Caco-2 (cell line): ENCODE data around the gene P2RX6. TPM values are rescaled to one million over a fixed set of nuclear protein-coding genes. Genes with fewer than 3 reads are reported as not detected.

ENCODE experiments used
- Bru-seq: library from RNA; stranded (reverse); fragments of 400-500 nt; gene quantifications from one replicate; lab custom pipeline; 2021; lab: Mats Ljungman, UMichigan
- BruChase-seq, 2 experiments: library from RNA; stranded (reverse); fragments of 400-500 nt; gene quantifications; one replicate each; lab custom pipeline; 2021; lab: Mats Ljungman, UMichigan
- BruUV-seq: library from RNA; stranded (reverse); fragments of 400-500 nt; replicated peaks from 2 replicates; lab custom pipeline; 2021; lab: Mats Ljungman, UMichigan
- CTCF ChIA-PET: fragments of 300-600 bp; sonication (Branson Sonifier 250); formaldehyde crosslinking; loops from one replicate; lab custom pipeline; 2022; ENCODE audit warnings: antibody characterized with exemption; lab: Charles Lee
- POLR2A ChIA-PET: fragments of 300-600 bp; sonication (Branson Sonifier 250); formaldehyde crosslinking; loops from one replicate; lab custom pipeline; 2022; ENCODE audit warnings: antibody characterized with exemption; lab: Charles Lee
- DNase-seq, 2 experiments: peaks; one replicate each; pipeline versions ENCODE4 v3.0.0 to v3.0.0-alpha.2; 2020 to 2022
- H3K27me3 ChIP-seq: replicated peaks from 2 replicates; pipeline ENCODE4 v1.6.0; 2011; ENCODE audit warnings: low read length; ENCODE audit not compliant: control insufficient read depth, insufficient read depth
- H3K36me3 ChIP-seq: 2 replicates; pipeline ENCODE4 v1.5.1; 2011; ENCODE audit warnings: low read length; ENCODE audit not compliant: control insufficient read depth, insufficient read depth
- H3K4me1 ChIP-seq: fragments of 250-450 bp; sonication (Bioruptor Pico); 2 replicates; pipeline ENCODE4 v1.5.1; 2020; ENCODE audit warnings: mild to moderate bottlenecking
- H3K4me3 ChIP-seq: 2 replicates; pipeline ENCODE4 v1.5.1; 2011; ENCODE audit warnings: low read depth, mild to moderate bottlenecking, control low read depth, low read length
- H3K9me3 ChIP-seq: fragments of 250-450 bp; sonication (Bioruptor Pico); 2 replicates; pipeline ENCODE4 v1.5.1; 2020; ENCODE audit warnings: mild to moderate bottlenecking, moderate library complexity
- H3K27ac Mint-ChIP-seq: one replicate; pipeline ENCODE4 v1.8.0; 2022; ENCODE audit warnings: mixed read lengths; ENCODE audit not compliant: unreplicated experiment
- H3K27me3 Mint-ChIP-seq: one replicate; pipeline ENCODE4 v1.8.0; 2022; ENCODE audit warnings: mixed read lengths; ENCODE audit not compliant: insufficient read depth, unreplicated experiment
- H3K36me3 Mint-ChIP-seq: one replicate; pipeline ENCODE4 v1.8.0; 2022; ENCODE audit warnings: mild to moderate bottlenecking, mixed read lengths; ENCODE audit not compliant: insufficient read depth, unreplicated experiment
- H3K4me1 Mint-ChIP-seq: one replicate; pipeline ENCODE4 v1.8.0; 2022; ENCODE audit warnings: low read depth, mixed read lengths; ENCODE audit not compliant: unreplicated experiment
- H3K4me3 Mint-ChIP-seq: one replicate; pipeline ENCODE4 v1.8.0; 2022; ENCODE audit warnings: mild to moderate bottlenecking, moderate library complexity, mixed read lengths; ENCODE audit not compliant: unreplicated experiment
- H3K9me3 Mint-ChIP-seq: one replicate; pipeline ENCODE4 v1.8.0; 2022; ENCODE audit warnings: mixed read lengths; ENCODE audit not compliant: unreplicated experiment
- intact Hi-C: fragments of 100-400 bp; cut with micrococcal nuclease; formaldehyde crosslinking; loops from one replicate; pipeline ENCODE4 v1.10.0; 2022; ENCODE audit not compliant: unreplicated experiment
- long read RNA-seq: library from polyadenylated mRNA; stranded (forward); transcript quantifications from one replicate; pipeline ENCODE4 v2.0.0, GENCODE V29; 2022
- total RNA-seq: library from RNA; stranded (reverse); gene quantifications from 2 replicates; pipeline ENCODE4 v1.2.3, GENCODE V29; 2022
- TF ChIP-seq, protein P1 (sequence below), 2 experiments: fragments of 200-600 bp in 1 of 2; IDR thresholded peaks; 1 replicate in 1 of 2; 2 replicates in 1 of 2; pipeline versions ENCODE4 v1.5.1 to v1.8.0; 2011 to 2022; ENCODE audit warnings: antibody characterized with exemption in 1 of 2, control low read depth in 1 of 2, inconsistent platforms in 1 of 2, low read depth in 1 of 2, low read length in 1 of 2, mild to moderate bottlenecking in 1 of 2, moderate library complexity in 1 of 2; ENCODE audit not compliant: insufficient read depth in 1 of 2, severe bottlenecking in 1 of 2, unreplicated experiment in 1 of 2

Gene P2RX6
- total RNA-seq (0.11 TPM in 1 of 2 replicates, not detected in the other), Bru-seq, nascent RNA (percentile 13 among the genes with signal in this experiment), BruChase-seq, experiment 1, labeled RNA remaining after a 2-hour chase (percentile 10 among the genes with signal in this experiment), BruChase-seq, experiment 2, labeled RNA remaining after a 6-hour chase (percentile 6 among the genes with signal in this experiment)
- long read RNA-seq: 0 reads

DNA sequence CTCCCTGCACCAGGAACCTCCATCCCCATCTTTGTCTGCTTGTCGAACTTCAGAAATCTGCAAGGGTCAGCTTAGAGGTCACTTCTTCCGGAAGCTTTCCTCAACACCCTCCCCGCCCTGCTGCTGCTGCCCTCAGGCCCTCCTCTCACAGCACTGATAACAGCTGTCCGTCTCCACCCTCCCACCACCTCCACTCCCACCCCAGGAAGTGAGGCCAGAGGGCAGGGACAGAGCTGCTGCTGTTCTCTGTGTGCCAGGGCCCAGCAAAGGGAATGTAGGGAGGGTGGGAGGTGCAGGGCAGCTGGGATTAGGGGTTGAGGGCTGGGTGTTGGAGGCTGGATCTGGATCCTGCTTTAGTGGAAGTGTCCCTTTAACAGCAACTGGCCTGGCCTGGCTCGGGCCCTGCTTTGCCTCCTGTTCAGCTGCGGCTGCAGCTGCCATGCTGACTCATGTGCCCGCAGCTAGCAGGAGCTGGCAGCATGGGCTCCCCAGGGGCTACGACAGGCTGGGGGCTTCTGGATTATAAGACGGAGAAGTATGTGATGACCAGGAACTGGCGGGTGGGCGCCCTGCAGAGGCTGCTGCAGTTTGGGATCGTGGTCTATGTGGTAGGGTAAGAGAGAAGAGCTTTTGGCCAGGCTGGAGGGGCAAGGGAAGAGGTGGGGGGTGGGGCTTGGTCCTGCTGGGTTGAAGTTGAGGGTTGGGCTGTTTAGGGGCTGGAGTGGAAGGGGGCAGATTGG, at the start of gene P2RX6:
Gene P2RX6, plus strand, starts transcription at position 440 of the 740 bp plus-strand sequence. Its CDS starts 10 bp downstream, at position 450.
- H3K4me1 Mint-ChIP-seq: peaks cover 17% of the 10 kb centered on the region
- peak; percentile 63 to 82 for DNase-seq
- H3K36me3 Mint-ChIP-seq: peaks cover 7% of the 10 kb centered on the region
- peak within 1 kb of the TSS; percentile 79 for H3K4me3 Mint-ChIP-seq
- Histone ChIP-seq H3K36me3 (no peaks in the 10 kb centered on the region), H3K4me1 (peaks cover 13% of the 10 kb centered on the region; the same call in 1 of the 2 replicates), H3K9me3 (peaks cover 4% of the 10 kb centered on the region; the same call in 1 of the 2 replicates), H3K27me3 (no peaks in the 10 kb centered on the region), H3K4me3 (peak within 1 kb of the TSS; percentile 40)
- H3K27me3 Mint-ChIP-seq: no peaks in the 10 kb centered on the region
- CTCF ChIA-PET: interaction anchor here (0.7 to 1.1 kb wide), 3 partner anchors 23 to 129 kb away, joined by 3 to 4 read pairs (median 3); no protein-coding TSS in a partner anchor
- intact Hi-C loops: no loop called here
- POLR2A ChIA-PET: interaction anchor here (1.1 kb wide), 1 partner anchor 33 kb away, joined by 5 read pairs; the partner anchor contains the start of gene LZTR1
- no TSS peak for BruUV-seq
- H3K9me3 Mint-ChIP-seq: no peaks in the 10 kb centered on the region
- TF ChIP-seq, protein P1, sequence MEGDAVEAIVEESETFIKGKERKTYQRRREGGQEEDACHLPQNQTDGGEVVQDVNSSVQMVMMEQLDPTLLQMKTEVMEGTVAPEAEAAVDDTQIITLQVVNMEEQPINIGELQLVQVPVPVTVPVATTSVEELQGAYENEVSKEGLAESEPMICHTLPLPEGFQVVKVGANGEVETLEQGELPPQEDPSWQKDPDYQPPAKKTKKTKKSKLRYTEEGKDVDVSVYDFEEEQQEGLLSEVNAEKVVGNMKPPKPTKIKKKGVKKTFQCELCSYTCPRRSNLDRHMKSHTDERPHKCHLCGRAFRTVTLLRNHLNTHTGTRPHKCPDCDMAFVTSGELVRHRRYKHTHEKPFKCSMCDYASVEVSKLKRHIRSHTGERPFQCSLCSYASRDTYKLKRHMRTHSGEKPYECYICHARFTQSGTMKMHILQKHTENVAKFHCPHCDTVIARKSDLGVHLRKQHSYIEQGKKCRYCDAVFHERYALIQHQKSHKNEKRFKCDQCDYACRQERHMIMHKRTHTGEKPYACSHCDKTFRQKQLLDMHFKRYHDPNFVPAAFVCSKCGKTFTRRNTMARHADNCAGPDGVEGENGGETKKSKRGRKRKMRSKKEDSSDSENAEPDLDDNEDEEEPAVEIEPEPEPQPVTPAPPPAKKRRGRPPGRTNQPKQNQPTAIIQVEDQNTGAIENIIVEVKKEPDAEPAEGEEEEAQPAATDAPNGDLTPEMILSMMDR (IDR thresholded peaks at IDR 0.05; ENCODE audit: insufficient read depth in 1 of 2, low read depth in 1 of 2, low read length in 1 of 2, severe bottlenecking in 1 of 2, unreplicated experiment in 1 of 2): no peak
- peak within 1 kb of the TSS; percentile 88 for H3K27ac Mint-ChIP-seq

DNA sequence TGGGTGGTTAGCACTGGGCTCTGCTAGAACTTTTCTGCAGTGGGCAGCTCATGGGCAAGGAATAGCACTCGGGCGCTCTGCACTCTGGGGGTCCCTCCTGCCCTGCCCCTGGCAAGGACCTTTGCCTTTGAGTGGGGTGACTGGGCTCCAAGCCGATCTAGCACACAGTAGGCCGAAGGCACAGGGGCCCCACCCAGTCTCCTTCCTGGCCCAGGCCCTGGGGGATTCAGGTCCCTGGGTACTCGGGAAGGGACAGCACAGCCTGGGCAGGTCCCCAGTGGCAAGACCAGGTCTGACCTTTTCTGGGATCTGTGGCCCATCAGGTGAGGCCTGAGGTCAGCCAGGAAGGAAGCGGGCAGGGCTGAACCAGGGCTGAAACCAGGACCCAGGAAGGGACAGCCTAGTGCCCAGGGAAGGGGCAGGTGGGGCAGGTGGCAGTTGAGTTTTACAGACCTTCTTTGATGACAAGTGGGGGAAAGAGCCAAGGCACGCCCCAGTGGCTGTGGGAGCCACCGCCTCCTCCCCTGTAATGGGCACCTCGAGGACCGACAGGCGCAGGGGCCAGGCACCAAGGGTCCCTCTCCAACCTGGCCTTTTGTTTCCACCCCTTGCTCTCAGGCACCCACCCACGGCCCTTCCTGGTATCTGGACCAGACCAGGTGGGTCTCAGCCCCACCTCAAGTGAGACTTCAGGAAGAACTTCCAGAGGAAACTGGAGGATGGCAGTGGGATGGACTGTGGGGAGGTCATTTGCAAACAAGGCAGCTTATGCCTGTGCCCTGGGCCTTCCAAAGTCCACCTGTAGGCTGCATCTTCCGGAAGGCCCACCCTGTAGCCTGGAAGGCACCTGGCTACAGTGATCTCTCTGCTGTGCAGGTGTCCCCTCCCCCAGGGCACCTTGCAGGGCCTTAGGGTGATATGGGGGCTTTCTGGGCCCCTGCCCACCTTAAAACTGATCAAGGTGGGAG, 48.8 kb upstream of the P2RX6 start:
- no peaks in the 10 kb centered on the region for H3K4me1 Mint-ChIP-seq
- no peaks in the 10 kb centered on the region for H3K36me3 Mint-ChIP-seq
- intact Hi-C loops: no loop called here
- no TSS peak for BruUV-seq
- no peaks in the 10 kb centered on the region for H3K27me3 Mint-ChIP-seq
- Histone ChIP-seq H3K9me3 (no peaks in the 10 kb centered on the region), H3K27me3 (no peaks in the 10 kb centered on the region), H3K4me3 (no peak overlapping the region), H3K4me1 (no peaks in the 10 kb centered on the region), H3K36me3 (no peaks in the 10 kb centered on the region)
- TF ChIP-seq, protein P1 (IDR thresholded peaks at IDR 0.05; ENCODE audit: insufficient read depth in 1 of 2, low read depth in 1 of 2, low read length in 1 of 2, severe bottlenecking in 1 of 2, unreplicated experiment in 1 of 2): no peak
- ChIA-PET CTCF (no interaction called here), POLR2A (no interaction called here)
- DNase-seq: no peak
- H3K27ac Mint-ChIP-seq: no peak overlapping the region
- no peak overlapping the region for H3K4me3 Mint-ChIP-seq
- no peaks in the 10 kb centered on the region for H3K9me3 Mint-ChIP-seq
